Spleen (tissue), 7 donors: ENCODE measurements around the gene OGDH.

Experiments
- POLR2A ChIP-seq, 3 donors: fragments of 450-650 bp; IDR thresholded peaks; one replicate each; pipeline ENCODE4 v1.5.1; 2017; ENCODE audit warnings: antibody characterized with exemption in 3 of 3, mild to moderate bottlenecking in 1 of 3
- POLR2AphosphoS5 ChIP-seq, 3 donors: sonication (generic); formaldehyde crosslinking; IDR thresholded peaks; one replicate each; pipeline ENCODE4 v1.5.1; 2017; ENCODE audit warnings: antibody characterized with exemption in 3 of 3
- TF ChIP-seq, protein P1 (sequence below), 11 experiments: fragments of 200-600 bp in 7 of 11; fragments of 450-650 bp in 4 of 11; sonication (generic) in 4 of 11; IDR thresholded peaks in 8 of 11; conservative IDR thresholded peaks in 3 of 11; 1 replicate in 7 of 11; 2 replicates in 4 of 11; pipeline versions ENCODE4 v1.4.0 to v1.8.0; 2016 to 2021; ENCODE audit warnings: antibody characterized with exemption in 11 of 11, inconsistent platforms in 4 of 11, mild to moderate bottlenecking in 1 of 11
- donor health status: DM: no; HTN: no; CAD: no; lungs with moderate emphysema.
- donor health status: DM: no; HTN: no; CAD: no.
- donor health status: DM: no; HTN: no; CAD: no.

DNA sequence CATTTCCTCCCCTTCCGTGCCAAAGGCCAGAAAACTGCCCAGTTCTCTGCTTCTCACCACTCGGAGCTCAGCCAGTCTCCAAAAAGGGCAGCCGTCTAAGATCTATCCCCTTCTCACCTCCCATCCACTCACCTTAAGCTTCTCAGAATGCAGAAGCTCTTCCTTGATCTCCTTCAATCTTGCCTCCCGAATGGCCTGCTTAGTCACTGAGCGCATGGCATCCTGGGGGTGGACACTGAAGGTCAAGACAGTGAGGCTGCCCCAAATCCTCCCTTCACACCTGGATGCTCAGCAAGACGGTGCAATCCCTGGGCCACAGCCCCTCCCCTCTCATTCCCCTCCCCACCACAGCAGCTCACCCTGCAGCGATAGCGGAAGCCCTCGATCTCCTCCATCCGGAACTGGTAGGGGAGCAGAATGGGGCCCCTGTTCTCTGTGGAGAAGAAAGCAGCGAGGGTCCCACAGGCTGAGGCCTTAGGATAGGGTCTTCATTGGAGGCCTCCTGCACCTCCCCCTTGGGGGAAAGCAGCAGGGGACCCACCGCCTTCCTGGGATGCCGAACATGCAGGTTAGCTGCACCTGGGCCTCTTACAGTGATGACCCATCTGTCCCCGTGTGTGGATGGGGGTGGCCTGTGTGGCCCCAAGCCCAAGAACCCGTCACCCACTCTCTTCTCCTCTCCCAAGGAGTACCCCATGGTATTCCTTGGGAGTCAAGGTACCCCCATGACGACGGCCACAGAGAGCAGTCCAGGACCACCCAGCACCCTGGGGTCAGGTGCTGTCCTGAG lies 37.5 kb upstream of the OGDH start:
- TF ChIP-seq, protein P1, sequence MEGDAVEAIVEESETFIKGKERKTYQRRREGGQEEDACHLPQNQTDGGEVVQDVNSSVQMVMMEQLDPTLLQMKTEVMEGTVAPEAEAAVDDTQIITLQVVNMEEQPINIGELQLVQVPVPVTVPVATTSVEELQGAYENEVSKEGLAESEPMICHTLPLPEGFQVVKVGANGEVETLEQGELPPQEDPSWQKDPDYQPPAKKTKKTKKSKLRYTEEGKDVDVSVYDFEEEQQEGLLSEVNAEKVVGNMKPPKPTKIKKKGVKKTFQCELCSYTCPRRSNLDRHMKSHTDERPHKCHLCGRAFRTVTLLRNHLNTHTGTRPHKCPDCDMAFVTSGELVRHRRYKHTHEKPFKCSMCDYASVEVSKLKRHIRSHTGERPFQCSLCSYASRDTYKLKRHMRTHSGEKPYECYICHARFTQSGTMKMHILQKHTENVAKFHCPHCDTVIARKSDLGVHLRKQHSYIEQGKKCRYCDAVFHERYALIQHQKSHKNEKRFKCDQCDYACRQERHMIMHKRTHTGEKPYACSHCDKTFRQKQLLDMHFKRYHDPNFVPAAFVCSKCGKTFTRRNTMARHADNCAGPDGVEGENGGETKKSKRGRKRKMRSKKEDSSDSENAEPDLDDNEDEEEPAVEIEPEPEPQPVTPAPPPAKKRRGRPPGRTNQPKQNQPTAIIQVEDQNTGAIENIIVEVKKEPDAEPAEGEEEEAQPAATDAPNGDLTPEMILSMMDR (IDR thresholded peaks at IDR 0.05 in 8 of 11, conservative IDR thresholded peaks at IDR 0.05 in 3 of 11): no peak
- no peak for TF ChIP-seq POLR2A (IDR thresholded peaks at IDR 0.05)
- TF ChIP-seq POLR2AphosphoS5 (IDR thresholded peaks at IDR 0.05): peak in 1 of 3 donors; percentile 14
